H1 (cell line): ENCODE results near the gene SCCPDH. TPM values are rescaled to one million over a fixed set of nuclear protein-coding genes. Genes with fewer than 3 reads are reported as not detected.

Experiments
- ASH2L ChIP-seq: fragments of 200-600, 300-600 bp; sonication (generic); IDR thresholded peaks from one replicate; pipeline ENCODE4 v1.7.1; 2017; ENCODE audit warnings: low read length
- BACH1 ChIP-seq: IDR thresholded peaks from 2 replicates; pipeline ENCODE4 v1.6.1; 2012; ENCODE audit warnings: low read length, improper control_type of control experiment
- BRCA1 ChIP-seq: IDR thresholded peaks from 2 replicates; pipeline ENCODE4 v1.6.1; 2012; ENCODE audit warnings: low read depth, low read length, improper control_type of control experiment
- CHD2 ChIP-seq: IDR thresholded peaks from 2 replicates; pipeline ENCODE4 v1.6.1; 2012; ENCODE audit warnings: low read length, improper control_type of control experiment
- CHD7 ChIP-seq: fragments of 300-600 bp; sonication (generic); IDR thresholded peaks from 2 replicates; pipeline ENCODE4 v1.7.1; 2012; ENCODE audit warnings: low read length, moderate library complexity, mild to moderate bottlenecking, inconsistent platforms; ENCODE audit not compliant: insufficient replicate concordance
- MAFK ChIP-seq: IDR thresholded peaks from 2 replicates; pipeline ENCODE4 v1.6.1; 2012; ENCODE audit warnings: low read depth, mild to moderate bottlenecking, improper control_type of control experiment, low read length
- NRF1 ChIP-seq: IDR thresholded peaks from 2 replicates; pipeline ENCODE4 v1.6.1; 2011; ENCODE audit warnings: mild to moderate bottlenecking, low read depth, low read length, improper control_type of control experiment
- RNF2 ChIP-seq: fragments of 200-900, 300-1000 bp; sonication (generic); IDR thresholded peaks from 2 replicates; pipeline ENCODE4 v1.7.1; 2016; ENCODE audit warnings: borderline replicate concordance, low read depth, mild to moderate bottlenecking, antibody characterized with exemption, low read length; ENCODE audit not compliant: poor library complexity, severe bottlenecking; ENCODE audit errors: missing control alignments
- SRF ChIP-seq: IDR thresholded peaks from 2 replicates; pipeline ENCODE4 v1.6.1; 2011; ENCODE audit warnings: mild to moderate bottlenecking, low read depth, low read length, moderate library complexity
- SUZ12 ChIP-seq: fragments of 200-600 bp; sonication (generic); IDR thresholded peaks from 2 replicates; pipeline ENCODE4 v1.6.1; 2012; ENCODE audit warnings: mild to moderate bottlenecking, inconsistent platforms, low read length, moderate library complexity, mixed read lengths
- polyA plus RNA-seq, 7 experiments: library from polyadenylated mRNA; depleted of rRNA in 3 of 7; stranded (reverse) in 5 of 7; unstranded in 2 of 7; fragments of >200 nt in 5 of 7; fragments of 200-250 nt in 2 of 7; gene quantifications; 1 replicate in 5 of 7; 2 replicates in 1 of 7; 4 replicates in 1 of 7; pipeline versions ENCODE4 v1.2.1 to v1.2.3, GENCODE V29; 2011 to 2013; ENCODE audit warnings: missing spikeins in 2 of 7, mixed read lengths in 2 of 7
- total RNA-seq: library from RNA; stranded (reverse); fragmentation: NEBNext Ultra II Directional; extraction: Animal tissue kit (Norgen Biotek cat#: 25700); gene quantifications from 2 replicates; pipeline ENCODE4 v1.2.1, GENCODE V29; 2021
- TF ChIP-seq, protein P1 (sequence below): IDR thresholded peaks from 2 replicates; pipeline ENCODE4 v1.6.1; 2012; ENCODE audit warnings: inconsistent platforms

SCCPDH gene
- total and polyA plus RNA-seq, 2 of the 8 experiments (the other 6 are each of a cell fraction or from before 2014, with no cell fraction given): 9.5 to 17.0 TPM

GRCh38 chr1:246788895-246789338 lies 64.7 kb downstream of the SCCPDH start (continued):
- TF ChIP-seq RNF2 (no peak), SUZ12 (no peak), CHD7 (no peak), CHD2 (no peak), BACH1 (no peak), BRCA1 (no peak), ASH2L (no peak), MAFK (no peak), SRF (no peak), NRF1 (no peak)
- TF ChIP-seq, protein P1, sequence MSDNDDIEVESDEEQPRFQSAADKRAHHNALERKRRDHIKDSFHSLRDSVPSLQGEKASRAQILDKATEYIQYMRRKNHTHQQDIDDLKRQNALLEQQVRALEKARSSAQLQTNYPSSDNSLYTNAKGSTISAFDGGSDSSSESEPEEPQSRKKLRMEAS: no peak
